NCI-H510A treated with DMSO at 0.1 percent for 48 hours (cell line): Measurements from ENCODE around the gene EFCAB10.
"Not testable (repeated sequence)": the region's sequence is repeated elsewhere in the genome, so short reads cannot be mapped to it uniquely, and the experiment has no call there.

Source experiments
- DNase-seq: peaks from one replicate; lab custom pipeline; 2025; lab: John Stamatoyannopoulos, UW

EFCAB10 gene

DNA sequence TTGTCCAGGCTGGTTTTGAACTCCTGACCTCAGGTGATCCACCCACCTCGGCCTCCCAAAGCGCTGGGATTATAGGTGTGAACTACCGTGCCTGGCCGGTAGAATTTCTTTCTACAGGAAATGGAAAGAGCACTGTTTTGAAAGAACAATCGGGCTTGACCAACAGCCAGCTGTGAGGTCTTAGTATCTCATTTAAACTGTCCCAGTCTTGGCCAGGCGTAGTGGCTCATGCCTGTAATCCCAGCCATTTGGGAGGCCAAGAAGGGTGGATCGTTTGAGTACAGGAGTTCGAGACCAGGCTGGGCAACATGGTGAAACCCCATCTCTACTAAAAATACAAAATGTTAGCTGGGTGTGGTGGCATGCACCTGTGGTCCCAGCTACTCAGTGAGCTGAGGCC, 17.8 kb upstream of the EFCAB10 start:
- DNase-seq = not testable (repeated sequence)

DNA sequence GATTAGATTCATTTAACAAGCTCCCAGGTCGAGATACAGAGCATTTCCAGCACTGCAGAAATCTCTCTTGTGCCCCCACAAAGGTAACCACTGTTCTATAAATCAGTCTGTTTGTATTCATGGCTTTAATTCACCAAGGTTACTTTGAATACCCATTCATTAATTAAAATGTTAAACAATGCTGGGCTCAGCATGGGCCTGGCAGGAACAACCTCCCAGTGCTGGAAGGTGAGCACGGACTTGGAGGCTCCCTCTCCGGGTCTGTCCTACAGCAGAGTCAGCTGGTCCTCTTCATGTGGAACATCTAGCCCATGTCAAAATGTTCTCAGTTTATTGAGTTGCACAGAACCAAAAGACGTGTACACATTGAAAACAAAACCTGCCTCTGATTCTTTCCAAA, 15.6 kb upstream of the EFCAB10 start:
- no peak for DNase-seq

DNA sequence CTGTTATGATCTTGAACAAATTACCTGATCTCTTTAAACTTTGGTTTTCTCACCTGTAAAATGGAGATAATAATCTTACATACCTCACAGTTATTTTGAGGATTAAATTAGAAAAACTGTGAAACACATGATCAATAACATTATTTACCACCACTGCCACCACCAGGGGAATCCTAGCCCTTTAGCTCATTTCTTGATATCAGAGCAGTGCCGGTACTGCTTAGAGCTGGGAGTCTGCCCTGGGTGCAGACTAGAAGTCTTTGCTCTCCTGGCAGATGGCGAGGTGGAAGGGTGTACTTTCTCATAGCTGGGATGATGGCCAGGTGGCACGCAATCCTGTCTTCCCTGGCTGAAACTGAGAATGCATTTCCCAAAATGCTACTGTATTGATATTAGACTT, 12.7 kb upstream of the EFCAB10 start:
- DNase-seq = peak; percentile 23

DNA sequence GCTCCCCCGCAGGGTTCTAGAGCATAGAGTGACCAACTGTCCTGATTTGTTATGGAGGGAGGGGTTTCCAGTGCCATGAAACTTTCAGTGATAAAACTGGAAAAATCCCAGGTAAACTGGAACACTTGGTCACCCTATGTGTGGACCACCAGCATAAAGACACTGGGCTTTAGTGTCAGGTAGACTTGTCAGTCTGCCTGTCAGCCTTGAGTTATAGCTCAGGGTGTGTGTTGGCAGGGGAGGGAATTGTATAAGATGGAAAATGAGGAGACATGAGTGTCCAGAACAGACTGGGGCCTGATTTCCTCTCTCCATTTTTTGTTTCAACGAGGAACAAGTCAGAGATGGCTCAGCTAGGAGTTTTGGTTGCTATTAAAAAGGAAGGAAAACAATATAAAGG, 10.2 kb upstream of the EFCAB10 start:
- DNase-seq = no peak

DNA sequence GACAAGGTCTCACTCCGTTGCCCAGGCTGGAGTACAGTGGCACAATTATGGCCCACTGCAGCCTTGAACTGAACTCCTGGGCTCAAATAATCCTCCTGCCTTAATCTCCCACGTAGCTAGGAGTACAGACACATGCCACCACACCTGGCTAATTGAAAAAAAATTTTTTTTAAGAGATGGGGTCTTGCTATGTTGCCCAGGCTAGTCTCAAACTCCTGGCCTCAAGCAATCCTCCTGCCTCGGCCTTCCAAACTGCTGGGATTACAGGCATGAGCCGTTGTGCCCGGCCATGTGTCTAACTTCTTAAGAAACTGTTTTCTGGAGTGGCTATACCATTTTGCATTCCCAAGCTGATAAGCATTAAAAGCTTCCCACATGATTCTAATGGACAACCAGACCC, 9.5 kb upstream of the EFCAB10 start:
- DNase-seq = no peak

DNA sequence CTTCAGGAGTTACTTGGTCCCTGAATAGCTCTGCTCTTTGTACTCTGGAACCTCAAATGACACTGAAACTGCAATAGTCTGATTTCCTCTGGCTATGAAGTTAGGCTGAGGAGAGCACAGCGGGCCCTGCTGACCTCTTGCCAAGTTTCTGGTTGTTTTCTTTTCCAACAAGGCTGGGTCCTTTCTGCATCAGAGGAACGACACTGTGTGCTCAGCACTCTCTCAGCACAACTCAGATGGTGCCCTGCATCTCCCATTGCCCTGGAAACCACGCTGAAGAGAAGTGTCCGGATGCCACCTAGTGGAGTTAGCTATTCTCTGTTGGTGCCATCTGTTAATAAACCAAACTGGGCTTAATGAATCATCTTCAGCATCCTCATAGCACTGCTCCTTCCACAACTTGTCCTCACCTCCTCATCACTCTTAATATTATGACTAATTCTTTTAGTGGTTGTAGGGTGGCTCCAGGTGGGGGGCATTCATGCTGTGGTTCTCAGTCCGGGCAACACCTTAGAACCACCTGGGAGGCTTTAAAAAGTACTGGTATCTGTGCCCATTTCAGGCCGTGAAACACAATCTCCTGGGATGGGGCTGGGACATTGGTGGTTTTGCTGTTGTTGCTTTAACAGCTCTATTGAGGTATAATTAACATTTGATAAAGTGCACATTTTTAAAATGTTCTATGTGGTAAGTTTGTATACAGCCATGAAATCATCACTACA, 8.2 kb upstream of the EFCAB10 start:
- peak; percentile 81 for DNase-seq

DNA sequence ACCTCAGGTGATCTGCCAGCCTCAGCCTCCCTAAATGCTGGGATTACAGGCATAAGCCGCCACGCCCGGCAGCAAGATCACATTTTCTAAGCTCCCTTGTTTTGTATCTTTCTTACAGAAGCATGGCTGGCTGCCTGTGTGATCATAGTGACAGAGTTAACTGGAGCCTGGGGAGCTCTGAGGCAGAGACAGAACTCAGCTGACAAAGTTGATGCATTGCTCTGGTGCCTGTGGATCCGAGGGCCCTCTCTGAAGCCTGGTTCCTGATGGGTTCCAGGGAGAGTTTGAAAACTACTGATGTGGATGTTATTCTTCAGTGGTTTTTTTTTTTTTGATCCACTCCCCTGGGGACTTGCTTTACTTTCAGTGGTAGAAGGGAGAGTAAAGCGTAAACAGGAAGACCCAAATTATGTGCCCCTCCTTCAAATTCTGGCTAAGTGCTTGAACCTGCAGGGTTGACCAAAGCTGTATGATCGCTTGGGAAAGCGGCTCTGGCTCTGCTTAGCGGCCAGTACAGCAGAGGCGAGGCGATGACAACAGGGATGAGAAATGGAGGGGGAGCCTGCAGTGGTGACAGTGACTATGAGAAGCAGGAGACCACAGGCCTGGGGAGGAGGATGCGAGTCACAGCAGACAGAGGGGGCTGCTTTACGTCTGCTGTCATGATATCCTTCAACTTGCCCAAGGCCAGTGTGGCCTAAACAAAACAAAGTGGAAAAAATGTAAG, 6.8 kb upstream of the EFCAB10 start:
- DNase-seq = no peak

DNA sequence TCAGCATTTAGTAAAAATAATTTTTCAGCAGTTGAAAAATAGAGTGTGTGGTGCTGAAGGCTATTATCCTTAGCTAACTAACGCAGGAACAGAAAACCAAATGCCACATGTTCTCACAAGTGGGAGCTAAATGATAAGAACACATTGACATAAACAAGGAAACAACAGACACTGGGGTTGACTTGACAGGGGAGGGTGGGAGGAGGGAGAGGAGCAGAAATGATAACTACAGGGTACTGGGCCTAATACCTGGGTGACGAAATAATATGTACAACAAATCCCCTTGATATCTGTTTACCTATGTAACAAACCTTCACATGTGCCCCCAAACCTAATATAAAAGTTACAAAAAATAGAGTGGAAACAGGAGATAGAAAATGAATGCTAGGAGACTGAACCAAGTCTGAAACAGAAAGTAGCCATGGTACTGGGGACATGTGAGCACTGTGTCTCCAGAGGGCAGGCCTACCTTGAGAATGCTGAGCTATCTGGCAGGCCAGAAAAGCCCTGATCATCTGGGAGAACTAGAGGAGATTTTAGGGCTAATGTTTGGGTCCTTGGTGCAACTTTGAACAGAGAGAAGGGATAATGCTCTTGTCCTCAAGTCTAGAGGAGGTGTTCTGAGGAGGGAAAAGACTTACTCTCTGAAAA, 4.7 kb upstream of the EFCAB10 start:
- DNase-seq = no peak

DNA sequence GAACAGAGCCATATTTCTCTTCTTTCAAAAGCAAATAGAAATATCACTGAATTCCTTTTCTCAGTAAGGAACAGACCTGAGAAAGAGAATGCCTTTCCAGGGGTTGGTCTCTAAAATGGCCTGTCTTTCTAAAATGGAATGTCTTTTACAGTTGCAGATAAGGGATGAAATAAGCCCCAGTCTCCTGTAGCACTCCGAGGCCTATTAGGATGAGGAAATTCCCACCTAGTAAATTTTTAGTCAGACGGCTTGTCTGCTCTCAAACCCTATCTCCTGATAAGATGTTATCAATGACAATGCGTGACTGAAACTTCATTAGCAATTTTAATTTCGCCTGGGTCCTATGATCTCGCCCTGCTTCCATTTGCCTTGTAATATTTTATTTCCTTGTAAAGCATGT, 2.9 kb upstream of the EFCAB10 start:
- no peak for DNase-seq

DNA sequence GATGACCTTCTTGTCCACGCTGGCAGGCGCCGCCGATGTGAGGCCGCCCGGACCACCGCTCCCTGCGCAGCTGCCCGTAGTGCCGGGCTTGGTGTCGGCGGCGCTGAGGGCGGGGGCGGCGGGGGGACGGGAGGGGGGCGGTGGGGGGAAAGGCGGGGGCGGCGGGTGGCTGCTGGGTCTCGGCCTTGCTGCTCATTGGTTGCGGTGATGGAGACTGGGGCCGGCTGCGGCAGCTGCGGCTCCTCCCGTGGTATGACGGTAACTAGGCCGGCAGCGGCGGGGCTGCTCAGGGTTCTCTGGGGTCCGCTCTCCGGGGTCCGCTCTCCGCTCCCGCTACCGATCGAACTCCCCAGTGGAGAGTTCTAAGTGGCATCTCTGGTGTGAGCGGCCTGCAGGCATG, 1.8 kb upstream of the EFCAB10 start:
- no peak for DNase-seq

DNA sequence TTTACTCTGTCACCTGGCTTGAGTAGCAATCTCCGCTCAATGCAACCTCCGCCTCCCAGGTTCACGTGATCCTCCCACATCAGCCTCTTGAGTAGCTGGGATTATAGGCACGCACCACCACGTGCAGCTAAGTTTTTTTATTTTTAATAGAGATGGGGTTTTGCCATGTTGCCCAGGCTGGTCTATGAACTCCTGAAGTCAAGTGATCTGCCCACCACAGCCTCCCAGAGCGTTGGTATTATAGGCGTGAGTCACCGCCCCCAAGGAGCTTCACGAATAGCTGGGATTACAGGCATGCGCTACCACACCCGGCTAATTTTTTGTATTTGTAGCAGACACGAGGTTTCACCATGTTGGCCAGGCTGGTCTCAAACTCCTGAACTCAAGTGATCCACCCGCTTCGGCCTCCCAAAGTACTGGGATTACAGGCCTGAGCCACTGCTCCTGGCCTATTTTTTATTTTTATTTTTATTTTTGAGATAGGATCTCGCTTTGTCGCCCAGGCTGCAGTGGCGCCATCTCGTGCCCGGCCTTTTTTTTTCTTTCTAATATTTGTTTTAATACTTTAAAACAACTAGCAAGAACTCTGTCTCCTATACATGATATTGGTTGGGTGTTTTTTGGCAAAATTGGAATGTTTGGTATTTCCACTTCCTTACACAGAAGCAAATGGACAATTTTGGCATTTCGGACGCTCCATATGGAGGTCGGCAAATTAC, 1.1 kb downstream of the EFCAB10 start:
- DNase-seq = no peak

DNA sequence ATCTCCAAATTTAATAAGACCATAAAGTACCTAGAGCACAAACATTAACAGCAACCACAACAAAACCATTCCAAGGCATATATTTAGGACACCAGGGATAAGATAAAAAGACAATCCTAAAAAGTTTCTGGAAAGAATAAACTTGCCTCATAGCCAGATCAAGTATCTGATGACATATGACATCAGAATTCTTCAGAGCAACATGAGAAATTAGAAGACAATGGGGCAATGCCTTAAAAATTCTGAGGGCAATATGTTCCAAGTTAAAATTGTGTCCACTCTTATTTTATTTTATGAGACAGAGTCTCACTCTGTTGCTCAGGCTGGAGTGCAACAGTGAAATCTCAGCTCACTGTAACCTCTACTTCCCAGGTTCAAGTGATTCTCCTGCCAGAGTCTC, 2.8 kb downstream of the EFCAB10 start:
- DNase-seq = no peak

DNA sequence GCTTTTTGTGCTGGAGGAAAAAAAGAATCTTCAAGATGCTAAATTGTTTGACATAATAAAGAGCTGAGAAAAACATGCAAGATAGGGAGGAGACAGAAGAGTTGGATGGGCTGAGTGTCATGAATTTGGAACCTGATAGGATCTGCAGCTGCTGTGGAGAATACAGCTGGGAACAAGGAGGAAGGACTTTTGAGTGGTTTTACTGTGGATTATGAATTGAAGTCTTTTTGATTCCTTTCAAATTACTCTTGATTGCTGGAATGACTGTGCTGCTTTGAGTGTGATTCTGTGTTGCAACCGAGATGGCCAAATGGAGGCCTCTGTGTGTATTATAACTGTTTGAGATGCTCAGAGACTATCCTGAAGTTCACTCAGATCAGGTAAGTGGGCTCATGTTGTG, 4.0 kb downstream of the EFCAB10 start:
- no peak for DNase-seq

DNA sequence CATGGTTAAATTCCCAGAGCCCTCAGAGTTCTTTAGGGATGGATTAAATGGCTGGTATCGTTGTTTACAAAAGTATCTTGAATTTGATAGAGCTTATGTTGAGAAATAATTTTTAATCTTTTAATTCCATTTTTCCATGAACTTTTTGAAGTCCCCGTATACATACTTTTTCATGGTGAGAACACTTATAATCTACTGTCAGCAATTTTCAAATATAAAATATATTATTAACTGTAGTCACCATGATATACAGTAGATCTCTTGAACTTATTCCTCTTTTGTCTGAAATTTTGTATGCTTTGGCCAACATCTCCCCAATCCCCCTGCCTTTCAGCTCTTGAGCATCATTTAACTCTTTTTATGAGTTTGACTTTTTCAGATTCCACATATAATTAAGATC, 9.4 kb downstream of the EFCAB10 start:
- DNase-seq = no peak

DNA sequence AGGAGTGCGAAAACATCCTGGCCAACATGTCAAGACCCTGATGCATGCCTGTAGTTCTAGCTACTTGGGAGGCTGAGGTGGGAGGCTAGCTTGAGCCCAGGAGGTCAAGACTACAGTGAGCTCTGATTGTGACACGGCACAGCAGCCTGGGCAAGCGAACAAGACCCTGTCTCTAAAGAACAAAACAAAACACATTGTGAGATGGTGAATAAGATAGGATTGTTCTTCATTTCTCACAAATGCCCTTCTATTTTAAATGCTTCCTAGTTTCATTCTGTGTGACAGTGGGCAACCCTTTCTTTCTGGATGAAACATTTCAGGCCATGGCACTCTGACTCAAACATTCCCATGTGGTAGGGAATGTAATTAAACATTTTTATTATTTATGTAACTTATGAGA, 13.5 kb downstream of the EFCAB10 start:
- no peak for DNase-seq

DNA sequence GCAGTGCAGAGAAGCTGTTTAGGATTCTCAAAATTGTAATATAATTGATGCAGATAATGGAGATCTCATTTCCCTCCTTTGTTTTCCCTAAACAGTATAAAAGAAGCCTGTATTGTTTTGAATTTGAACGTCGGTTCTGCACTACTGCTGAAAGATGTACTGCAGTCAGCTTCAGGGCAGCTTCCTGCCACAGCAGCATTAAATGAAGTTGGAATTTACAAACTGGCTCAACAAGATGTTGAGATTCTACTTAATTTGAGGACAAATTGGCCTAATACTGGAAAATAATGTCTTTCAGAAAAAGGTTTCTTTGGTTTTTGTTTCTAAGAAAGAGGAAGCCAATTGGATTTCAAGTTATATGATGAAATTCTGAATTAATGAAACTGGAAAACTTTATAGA, 14.3 kb downstream of the EFCAB10 start:
- DNase-seq = no peak

DNA sequence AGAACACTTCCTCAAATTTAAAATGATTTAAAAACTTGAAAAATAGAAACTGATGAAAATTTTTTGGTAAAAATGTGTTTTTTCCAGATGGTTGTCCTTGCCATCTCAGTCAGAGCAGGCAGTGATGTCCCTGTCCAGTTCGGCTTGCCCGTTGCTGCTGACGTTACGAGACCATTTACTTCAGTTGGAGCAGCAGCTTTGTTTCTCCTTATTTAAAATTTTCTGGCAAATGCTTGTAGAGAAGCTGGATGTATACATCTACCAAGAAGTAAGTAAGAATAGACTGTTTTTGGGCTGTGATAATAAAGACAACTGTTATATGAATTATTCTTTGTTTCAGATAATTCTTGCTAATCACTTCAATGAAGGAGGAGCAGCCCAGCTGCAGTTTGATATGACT, 16.1 kb downstream of the EFCAB10 start:
- DNase-seq = no peak

DNA sequence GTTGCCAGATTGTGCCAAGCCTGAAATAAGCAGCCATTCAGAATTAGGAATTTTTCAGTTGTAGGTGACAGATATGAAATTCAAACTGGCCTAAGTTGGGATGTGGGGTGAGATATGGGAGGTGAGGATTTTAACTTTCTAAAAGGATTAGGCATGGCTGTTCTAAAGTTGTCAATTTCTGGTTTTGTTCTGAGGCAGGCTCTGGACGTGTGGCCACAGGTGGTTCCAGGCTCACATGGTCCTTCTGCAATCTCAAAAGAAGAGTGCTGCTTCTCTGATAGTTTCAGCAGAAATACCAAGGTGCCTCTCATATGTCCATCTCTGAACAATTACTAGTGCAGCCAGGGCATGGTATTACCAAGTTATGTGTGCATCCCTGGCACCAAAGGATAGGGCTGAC, 21.4 kb downstream of the EFCAB10 start:
- no peak for DNase-seq

DNA sequence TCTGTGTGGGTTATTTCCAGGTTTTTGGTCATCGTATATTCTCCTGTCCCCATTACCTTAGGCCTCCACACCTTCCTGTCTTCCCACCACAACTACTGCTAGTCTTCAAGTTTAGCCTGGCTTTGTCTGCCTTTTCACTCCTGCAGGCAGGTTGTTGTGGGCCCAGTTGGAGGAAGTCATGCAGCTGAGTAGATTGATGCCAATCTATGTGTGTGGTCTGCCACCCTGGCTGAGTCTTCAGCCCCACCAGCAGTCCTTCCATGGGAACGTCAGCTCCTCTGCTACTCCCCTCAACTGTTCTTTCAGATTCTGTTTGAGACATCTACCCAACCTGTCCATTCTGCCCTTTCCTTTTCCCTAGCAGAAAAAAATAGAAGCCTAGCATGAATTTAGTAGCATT, 43.0 kb downstream of the EFCAB10 start:
- DNase-seq = no peak

DNA sequence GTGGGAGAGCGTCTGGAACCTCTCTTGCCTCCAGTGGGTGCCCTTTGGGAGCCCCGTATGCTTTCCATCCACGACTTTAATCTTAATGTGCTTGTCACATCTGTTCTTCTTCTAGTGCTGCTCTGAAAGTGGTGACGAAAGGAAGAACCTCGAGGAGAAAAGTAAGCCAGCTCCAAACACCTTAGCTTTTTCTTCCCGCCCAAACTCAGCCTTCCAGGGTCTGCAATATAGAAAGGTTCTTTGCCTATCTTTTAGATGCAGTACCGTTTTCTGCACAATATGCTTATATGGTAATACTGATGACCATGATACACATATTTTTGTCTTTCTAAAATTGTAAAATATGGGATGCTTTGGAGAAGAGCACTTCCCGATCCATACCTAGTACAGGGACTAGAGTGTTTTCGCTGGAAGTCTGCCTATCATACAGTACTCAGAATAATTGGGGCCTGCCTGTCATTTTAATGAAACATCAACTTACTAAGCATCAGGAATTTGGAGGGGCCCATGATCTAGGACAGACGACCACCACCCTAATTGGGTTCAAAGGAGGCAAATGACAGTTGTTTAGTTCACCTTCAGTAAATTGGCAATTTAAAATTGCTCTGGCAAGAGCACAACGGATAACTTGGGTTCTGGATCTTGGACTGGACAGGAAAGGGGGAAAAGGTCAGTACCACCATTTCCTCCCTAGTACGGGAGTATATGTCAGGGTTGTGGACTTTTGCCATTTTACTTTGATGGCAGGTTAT, 48.4 kb downstream of the EFCAB10 start:
- no peak for DNase-seq

DNA sequence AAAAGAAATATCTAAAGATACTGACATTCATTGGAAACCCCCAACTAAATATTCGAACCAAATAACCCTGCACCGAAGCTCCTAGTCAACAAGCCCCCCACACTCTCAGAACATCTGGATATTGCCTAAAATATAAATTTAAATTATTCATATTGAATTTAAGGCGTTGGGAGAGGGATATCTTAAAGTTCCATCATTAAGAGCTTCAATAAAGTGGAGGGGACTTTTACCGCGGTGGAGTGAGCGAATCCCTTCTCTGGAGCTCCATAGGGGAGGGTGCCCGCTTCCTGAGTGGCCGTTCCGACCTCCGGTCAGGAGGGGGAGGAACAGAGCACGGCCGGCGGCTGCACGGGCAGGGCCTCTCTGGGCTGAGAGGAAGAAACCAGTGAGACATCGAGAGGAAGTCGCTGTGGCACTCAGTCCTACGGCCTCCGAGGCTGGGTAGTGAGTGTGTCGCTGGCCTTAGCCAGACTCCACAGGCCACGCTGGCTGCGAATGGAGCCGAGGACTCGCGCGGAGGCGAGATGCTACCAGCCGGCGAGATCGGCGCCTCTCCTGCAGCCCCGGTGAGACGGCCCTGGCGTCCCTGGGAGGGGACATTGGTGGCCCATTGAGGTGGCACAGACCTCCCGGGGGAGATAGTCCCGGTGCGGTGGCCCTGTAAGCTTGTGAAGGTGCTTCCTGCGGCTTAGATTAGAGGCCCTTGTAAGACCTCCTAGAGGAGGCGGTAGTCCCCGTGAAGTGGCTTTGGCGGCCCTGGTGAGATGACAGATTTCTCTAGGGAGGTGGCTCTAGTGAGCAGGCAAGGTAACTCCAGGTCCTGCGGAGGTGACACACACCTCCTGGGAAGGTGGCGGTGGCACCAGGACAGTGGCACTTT, 49.3 kb downstream of the EFCAB10 start, which contains the start of gene RINT1:
RINT1 (plus strand) TSS at position 410 of the 880 bp plus-strand sequence; CDS start at position 525, 115 bp downstream.
- DNase-seq = peak; percentile 77
